Fibroblast of pulmonary artery (primary cell): ENCODE results near the gene RNF212.
"Not testable (repeated sequence)": the region's sequence is repeated elsewhere in the genome, so short reads cannot be mapped to it uniquely, and the experiment has no call there.

Experiments
- DNase-seq: peaks from one replicate; pipeline ENCODE4 v3.0.0-alpha.2; 2010; ENCODE audit warnings: low read depth
- H3K4me3 ChIP-seq: replicated peaks from 2 replicates; pipeline ENCODE4 v1.5.1; 2011; ENCODE audit warnings: low read depth, mild to moderate bottlenecking, control low read depth, low read length, moderate library complexity
- CTCF ChIP-seq: IDR thresholded peaks from 2 replicates; pipeline ENCODE4 v1.5.1; 2011; ENCODE audit warnings: mild to moderate bottlenecking, control low read depth, low read length, inconsistent platforms; ENCODE audit errors: missing control alignments

Gene RNF212

DNA sequence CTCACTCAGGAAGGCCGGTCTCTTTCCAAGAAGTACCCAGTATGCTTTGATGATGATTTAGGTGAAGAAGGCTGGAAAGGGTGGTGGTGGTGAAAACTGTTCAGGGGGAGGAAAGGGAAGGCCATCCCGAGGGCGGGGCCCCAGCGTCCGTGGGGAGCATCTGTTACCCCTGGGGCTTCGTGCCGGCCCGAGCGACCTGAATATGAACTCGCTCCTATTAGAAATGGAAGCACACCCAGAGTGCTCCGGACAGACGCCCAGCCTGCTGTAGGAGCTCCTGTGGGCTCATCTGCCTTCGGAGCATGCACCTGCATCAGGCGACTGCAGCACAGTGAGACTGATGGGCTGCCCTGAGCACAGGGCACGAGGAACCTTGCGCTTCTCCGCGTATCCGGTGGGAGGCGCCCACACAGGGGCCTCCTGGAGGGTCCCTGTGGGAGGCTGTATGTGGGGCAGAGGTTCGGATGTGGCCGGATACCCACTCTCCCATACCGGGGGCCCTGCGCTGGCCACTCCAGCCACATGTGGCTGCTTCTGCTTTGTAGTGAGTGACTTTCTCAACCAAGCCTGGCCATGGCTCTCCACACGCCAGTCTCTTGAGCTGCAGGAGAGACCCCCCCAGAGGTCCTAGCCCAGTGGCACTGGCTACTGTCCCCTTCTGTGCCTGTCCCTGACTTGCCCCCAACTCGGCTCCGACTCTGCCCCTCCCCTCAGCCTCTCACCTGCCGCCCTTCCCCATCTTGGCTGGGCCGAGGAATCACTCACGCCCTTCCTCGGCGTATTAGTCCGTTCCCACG is 65.2 kb downstream of the RNF212 start:
- H3K4me3 ChIP-seq: no peak overlapping the region
- DNase-seq: no peak
- no peak for TF ChIP-seq CTCF

DNA sequence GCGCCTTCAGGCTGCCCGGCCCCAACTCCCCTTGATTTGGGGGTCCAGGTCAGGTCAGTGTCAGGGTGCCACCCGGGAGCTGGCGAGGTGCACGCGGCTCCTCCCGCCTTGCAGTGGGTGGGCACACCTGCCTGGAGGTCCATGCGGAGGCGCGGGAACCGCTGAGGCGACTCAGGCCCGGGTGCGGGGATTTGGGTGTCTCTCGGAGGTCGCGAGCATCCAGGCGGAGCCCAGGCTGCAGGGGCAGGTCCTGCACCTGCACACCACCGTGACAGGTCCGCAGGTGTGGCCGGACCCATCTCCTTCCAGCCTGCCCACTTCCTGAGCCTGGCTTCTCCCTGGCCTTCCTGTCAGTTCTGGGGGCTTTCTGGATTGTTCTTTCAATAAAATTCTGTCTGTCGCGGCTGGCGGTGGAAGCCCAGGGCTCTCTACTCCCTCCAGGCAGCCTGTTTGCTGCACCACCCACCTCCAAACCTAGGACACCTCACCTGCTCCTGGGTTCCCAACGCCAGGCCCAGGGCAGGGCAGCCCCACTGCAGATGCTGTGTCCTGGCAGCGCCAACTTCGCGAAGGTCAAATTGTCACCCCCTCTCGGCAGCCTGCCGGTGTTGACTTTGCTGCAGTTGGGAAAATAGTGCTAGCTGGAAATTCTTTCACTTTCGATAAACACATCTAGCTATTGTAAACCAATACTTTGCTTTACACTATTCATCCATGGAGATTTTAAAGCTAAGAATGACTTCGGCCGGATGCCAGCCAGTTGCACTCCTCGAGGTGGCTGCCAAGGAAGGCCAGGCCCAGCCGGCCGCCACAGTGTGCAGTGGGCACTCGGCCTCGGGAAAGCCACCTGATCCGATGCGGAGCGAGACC is 66.0 kb downstream of the RNF212 start:
- TF ChIP-seq CTCF: no peak
- no peak overlapping the region for H3K4me3 ChIP-seq
- no peak for DNase-seq

GRCh38 chr4:1046581-1047011 is 66.8 kb downstream of the RNF212 start:
- DNase-seq: peak; percentile 71
- H3K4me3 ChIP-seq: not testable (repeated sequence)

GRCh38 chr4:1045595-1046201 is 67.7 kb downstream of the RNF212 start:
- no peak overlapping the region for H3K4me3 ChIP-seq
- TF ChIP-seq CTCF: no peak
- DNase-seq: no peak

DNA sequence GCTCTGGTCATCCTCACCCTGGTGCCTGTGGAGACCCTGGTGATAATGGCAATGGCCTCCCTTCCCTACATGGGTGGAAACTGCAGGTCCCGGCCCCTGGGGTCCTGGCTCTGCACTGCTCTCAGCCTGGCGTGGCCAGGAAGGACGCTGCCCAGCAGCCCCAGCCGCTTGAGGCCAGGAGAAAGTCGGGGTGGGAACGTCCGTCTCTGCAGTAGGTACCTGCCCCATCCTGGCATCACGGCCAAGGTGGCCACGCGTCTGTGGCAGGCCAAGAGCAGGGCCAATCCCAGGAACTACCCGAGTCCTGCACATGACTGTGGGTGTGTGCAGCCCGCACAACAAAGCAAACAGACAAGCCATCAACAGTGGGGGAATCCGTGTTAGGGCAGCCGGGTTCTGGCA is 68.2 kb downstream of the RNF212 start:
- TF ChIP-seq CTCF: no peak
- H3K4me3 ChIP-seq: no peak overlapping the region
- DNase-seq: no peak

- no peak for TF ChIP-seq CTCF
- DNase-seq: no peak
- no peak overlapping the region for H3K4me3 ChIP-seq
These were observed 68.7 kb downstream of the RNF212 start for GRCh38 chr4:1044469-1045192.
